Measurements from ENCODE around the gene EBP. TPM values are rescaled to one million over a fixed set of nuclear protein-coding genes. Genes with fewer than 3 reads are reported as not detected.
A peak's percentile ranks its signal among the peaks of the same experiment; 100 is the strongest.
"Not testable (repeated sequence)": the region's sequence is repeated elsewhere in the genome, so short reads cannot be mapped to it uniquely, and the experiment has no call there.

EBP gene
- total RNA-seq, 2 experiments from 2014 or later: 149 to 150 TPM

- Mint-ChIP-seq H3K27me3 (no peaks in the 10 kb centered on the region), H3K27ac (no peak overlapping the region), H3K36me3 (no peaks in the 10 kb centered on the region), H3K4me1 (ENCODE audit: low read depth) (peaks cover 16% of the 10 kb centered on the region), H3K4me3 (no peak overlapping the region), H3K9me3 (no peaks in the 10 kb centered on the region)
- DNase-seq: no peak
- intact Hi-C loops (cut with micrococcal nuclease): no loop called here
- ChIA-PET CTCF (no interaction called here), POLR2A (interaction anchor here (1.2 kb wide), 1 partner anchor 60 kb away, joined by 3 read pairs; no protein-coding TSS in a partner anchor)
These were observed 6.6 kb upstream of the EBP start for GRCh38 chrX:48514868-48515460.

- no peaks in the 10 kb centered on the region for H3K9me3 Mint-ChIP-seq
- no peak overlapping the region for H3K4me3 Mint-ChIP-seq
- CTCF ChIA-PET: no interaction called here
- intact Hi-C loops (cut with micrococcal nuclease): no loop called here
- peaks cover 17% of the 10 kb centered on the region for H3K4me1 Mint-ChIP-seq (ENCODE audit: low read depth)
- H3K27ac Mint-ChIP-seq: no peak overlapping the region
- H3K36me3 Mint-ChIP-seq: no peaks in the 10 kb centered on the region
- no peaks in the 10 kb centered on the region for H3K27me3 Mint-ChIP-seq
- DNase-seq: no peak
- POLR2A ChIA-PET: interaction anchor here (1.2 kb wide), 1 partner anchor 59 kb away, joined by 3 read pairs; no protein-coding TSS in a partner anchor
These were observed 5.8 kb upstream of the EBP start for GRCh38 chrX:48515842-48516241.

- ChIA-PET CTCF (no interaction called here), POLR2A (no interaction called here)
- intact Hi-C loops (cut with micrococcal nuclease): no loop called here
- Mint-ChIP-seq H3K4me3 (no peak overlapping the region), H3K27ac (no peak overlapping the region), H3K9me3 (no peaks in the 10 kb centered on the region), H3K27me3 (no peaks in the 10 kb centered on the region), H3K4me1 (ENCODE audit: low read depth) (peaks cover 21% of the 10 kb centered on the region), H3K36me3 (no peaks in the 10 kb centered on the region)
- no peak for DNase-seq
These were observed 5.3 kb upstream of the EBP start for GRCh38 chrX:48516285-48516684.

GRCh38 chrX:48516987-48517386, 4.6 kb upstream of the EBP start:
- H3K27me3 Mint-ChIP-seq: no peaks in the 10 kb centered on the region
- peaks cover 21% of the 10 kb centered on the region for H3K4me1 Mint-ChIP-seq (ENCODE audit: low read depth)
- no peak overlapping the region for H3K4me3 Mint-ChIP-seq
- H3K36me3 Mint-ChIP-seq: no peaks in the 10 kb centered on the region
- POLR2A ChIA-PET: no interaction called here
- no peak overlapping the region for H3K27ac Mint-ChIP-seq
- CTCF ChIA-PET: no interaction called here
- no peaks in the 10 kb centered on the region for H3K9me3 Mint-ChIP-seq
- intact Hi-C loops (cut with micrococcal nuclease): no loop called here
- DNase-seq: no peak

- POLR2A ChIA-PET; H3K4me3 Mint-ChIP-seq; CTCF ChIA-PET; DNase-seq; H3K27me3 Mint-ChIP-seq; intact Hi-C loops (cut with micrococcal nuclease); H3K9me3 Mint-ChIP-seq; H3K36me3 Mint-ChIP-seq: not testable (repeated sequence)
- peaks cover 25% of the 10 kb centered on the region for H3K4me1 Mint-ChIP-seq (ENCODE audit: low read depth)
- peak overlapping the region; percentile 38 for H3K27ac Mint-ChIP-seq
These were observed 2.1 kb upstream of the EBP start for GRCh38 chrX:48519481-48519880.

GRCh38 chrX:48520455-48520854, 1.2 kb upstream of the EBP start:
- Mint-ChIP-seq H3K4me3 (peak overlapping the region; percentile 92), H3K4me1 (ENCODE audit: low read depth) (peaks cover 25% of the 10 kb centered on the region), H3K9me3 (no peaks in the 10 kb centered on the region), H3K27me3 (no peaks in the 10 kb centered on the region), H3K27ac (peak overlapping the region; percentile 98), H3K36me3 (peaks cover 7% of the 10 kb centered on the region)
- peak; percentile 38 for DNase-seq
- intact Hi-C loops (cut with micrococcal nuclease): loop anchor here (2.0 to 5.0 kb wide), 2 partner anchors 43 to 54 kb away; partner anchors contain the start of genes FTSJ1 and RBM3
- ChIA-PET CTCF (no interaction called here), POLR2A (interaction anchor here (1.5 kb wide), 1 partner anchor 58 kb away, joined by 3 read pairs; no protein-coding TSS in a partner anchor)

GRCh38 chrX:48520976-48521352, 644 bp upstream of the EBP start:
- peaks cover 7% of the 10 kb centered on the region for H3K36me3 Mint-ChIP-seq
- POLR2A ChIA-PET: interaction anchor here (0.6 to 1.5 kb wide), 2 partner anchors 58 to 155 kb away, joined by 3 read pairs; no protein-coding TSS in a partner anchor
- CTCF ChIA-PET: no interaction called here
- no peaks in the 10 kb centered on the region for H3K27me3 Mint-ChIP-seq
- intact Hi-C loops (cut with micrococcal nuclease): loop anchor here (1.0 to 5.0 kb wide), 5 partner anchors 18 to 77 kb away; partner anchors contain the start of genes FTSJ1, RBM3 and TBC1D25
- peak; percentile 44 for DNase-seq
- peak overlapping the region; percentile 92 for H3K4me3 Mint-ChIP-seq
- H3K9me3 Mint-ChIP-seq: no peaks in the 10 kb centered on the region
- H3K27ac Mint-ChIP-seq: peak overlapping the region; percentile 98
- H3K4me1 Mint-ChIP-seq (ENCODE audit: low read depth): peaks cover 25% of the 10 kb centered on the region

GRCh38 chrX:48522291-48522690, 683 bp downstream of the EBP start:
- peak overlapping the region; percentile 92 for H3K4me3 Mint-ChIP-seq
- ChIA-PET POLR2A (interaction anchor here (1.1 to 1.5 kb wide), 2 partner anchors 18 to 57 kb away, joined by 3 read pairs; partner anchors contain the start of gene TBC1D25), CTCF (interaction anchor here (1.2 kb wide), 1 partner anchor 48 kb away, joined by 4 read pairs; no protein-coding TSS in a partner anchor)
- DNase-seq: no peak
- intact Hi-C loops (cut with micrococcal nuclease): loop anchor here (5.0 kb wide), 1 partner anchor 45 kb away; the partner anchor contains the start of gene FTSJ1
- peaks cover 15% of the 10 kb centered on the region for H3K36me3 Mint-ChIP-seq
- peaks cover 24% of the 10 kb centered on the region for H3K4me1 Mint-ChIP-seq (ENCODE audit: low read depth)
- H3K27ac Mint-ChIP-seq: peak overlapping the region; percentile 98
- no peaks in the 10 kb centered on the region for H3K9me3 Mint-ChIP-seq
- H3K27me3 Mint-ChIP-seq: no peaks in the 10 kb centered on the region

GRCh38 chrX:48523682-48524081, 2.1 kb downstream of the EBP start:
- Mint-ChIP-seq H3K4me1 (ENCODE audit: low read depth) (peaks cover 24% of the 10 kb centered on the region), H3K9me3 (no peaks in the 10 kb centered on the region), H3K27ac (no peak overlapping the region), H3K36me3 (peaks cover 29% of the 10 kb centered on the region), H3K4me3 (peak overlapping the region; percentile 49), H3K27me3 (no peaks in the 10 kb centered on the region)
- DNase-seq: no peak
- POLR2A ChIA-PET: no interaction called here
- CTCF ChIA-PET: no interaction called here
- intact Hi-C loops (cut with micrococcal nuclease): loop anchor here (5.0 kb wide), 1 partner anchor 46 kb away; the partner anchor contains the start of gene FTSJ1

- H3K36me3 Mint-ChIP-seq: peaks cover 33% of the 10 kb centered on the region
- H3K27ac Mint-ChIP-seq; intact Hi-C loops (cut with micrococcal nuclease); POLR2A ChIA-PET; H3K27me3 Mint-ChIP-seq; H3K9me3 Mint-ChIP-seq; DNase-seq; H3K4me3 Mint-ChIP-seq; CTCF ChIA-PET: not testable (repeated sequence)
- peaks cover 15% of the 10 kb centered on the region for H3K4me1 Mint-ChIP-seq (ENCODE audit: low read depth)
These were observed 4.2 kb downstream of the EBP start for GRCh38 chrX:48525853-48526252.

- H3K4me3 Mint-ChIP-seq: no peak overlapping the region
- H3K9me3 Mint-ChIP-seq: no peaks in the 10 kb centered on the region
- H3K4me1 Mint-ChIP-seq (ENCODE audit: low read depth): peaks cover 16% of the 10 kb centered on the region
- peaks cover 28% of the 10 kb centered on the region for H3K36me3 Mint-ChIP-seq
- POLR2A ChIA-PET: interaction anchor here (1.0 kb wide), 1 partner anchor 44 kb away, joined by 3 read pairs; the partner anchor contains the start of gene RBM3
- intact Hi-C loops (cut with micrococcal nuclease): no loop called here
- no peaks in the 10 kb centered on the region for H3K27me3 Mint-ChIP-seq
- no peak overlapping the region for H3K27ac Mint-ChIP-seq
- CTCF ChIA-PET: no interaction called here
- DNase-seq: no peak
These were observed 9.1 kb downstream of the EBP start for GRCh38 chrX:48530736-48531135.

- H3K36me3 Mint-ChIP-seq: peaks cover 25% of the 10 kb centered on the region
- H3K27ac Mint-ChIP-seq: peak overlapping the region; percentile 84
- H3K27me3 Mint-ChIP-seq: no peaks in the 10 kb centered on the region
- H3K9me3 Mint-ChIP-seq: no peaks in the 10 kb centered on the region
- peak; percentile 17 for DNase-seq
- peaks cover 15% of the 10 kb centered on the region for H3K4me1 Mint-ChIP-seq (ENCODE audit: low read depth)
- no peak overlapping the region for H3K4me3 Mint-ChIP-seq
- ChIA-PET POLR2A (interaction anchor here (1.0 kb wide), 1 partner anchor 43 kb away, joined by 3 read pairs; the partner anchor contains the start of gene RBM3), CTCF (no interaction called here)
- intact Hi-C loops (cut with micrococcal nuclease): no loop called here
These were observed 9.9 kb downstream of the EBP start for GRCh38 chrX:48531358-48531959.

All from activated CD4-positive, alpha-beta memory T cell treated with anti-CD3 and anti-CD28 coated beads for 36 hours (primary cell).